GM18498 (cell line): ENCODE results near the gene PUM2.
"Not testable (repeated sequence)": the region's sequence is repeated elsewhere in the genome, so short reads cannot be mapped to it uniquely, and the experiment has no call there.

Experiments
- ATAC-seq: cut with Tn5 transposase; IDR thresholded peaks from one replicate; pipeline ENCODE4 v1.9.1; 2021; ENCODE audit warnings: mild to moderate bottlenecking, moderate library complexity; ENCODE audit not compliant: unreplicated experiment

Gene PUM2

GRCh38 chr2:20350753-20351554 is at the start of gene PUM2:
TSS of gene PUM2 (minus strand) at chr2:20350844. CDS start at chr2:20327360, 23,484 bp downstream.
- peak; percentile 86 for ATAC-seq

GRCh38 chr2:20400306-20400705 is 49.7 kb upstream of the PUM2 start:
- ATAC-seq, result no peak

- no peak for ATAC-seq
These were observed 48.4 kb upstream of the PUM2 start for GRCh38 chr2:20398956-20399567.

GRCh38 chr2:20397811-20398447 is 47.3 kb upstream of the PUM2 start:
- ATAC-seq, result no peak

- ATAC-seq, result no peak
These were observed 45.8 kb upstream of the PUM2 start for GRCh38 chr2:20396356-20397000.

- no peak for ATAC-seq
These were observed 43.3 kb upstream of the PUM2 start for GRCh38 chr2:20393986-20394385.

GRCh38 chr2:20391951-20392699 is 41.5 kb upstream of the PUM2 start:
- no peak for ATAC-seq

GRCh38 chr2:20390524-20391123 is 40.0 kb upstream of the PUM2 start:
- ATAC-seq, result no peak

GRCh38 chr2:20384953-20385352 is 34.3 kb upstream of the PUM2 start:
- no peak for ATAC-seq

- ATAC-seq, result no peak
These were observed 32.5 kb upstream of the PUM2 start for GRCh38 chr2:20382965-20383810.

- no peak for ATAC-seq
These were observed 30.8 kb upstream of the PUM2 start for GRCh38 chr2:20381457-20381856.

GRCh38 chr2:20378891-20379519 is 28.4 kb upstream of the PUM2 start:
- ATAC-seq, result no peak

- no peak for ATAC-seq
These were observed 27.7 kb upstream of the PUM2 start for GRCh38 chr2:20378341-20378740.

- ATAC-seq, result no peak
These were observed 27.1 kb upstream of the PUM2 start for GRCh38 chr2:20377741-20378140.

GRCh38 chr2:20374982-20375381 is 24.3 kb upstream of the PUM2 start:
- ATAC-seq, result not testable (repeated sequence)

- ATAC-seq, result no peak
These were observed 22.4 kb upstream of the PUM2 start for GRCh38 chr2:20372896-20373640.

GRCh38 chr2:20371323-20372025 is 20.8 kb upstream of the PUM2 start:
- no peak for ATAC-seq

GRCh38 chr2:20370191-20370590 is 19.5 kb upstream of the PUM2 start:
- no peak for ATAC-seq
